K562 (cell line): ENCODE measurements around the gene ANTXRL. TPM values are rescaled to one million over a fixed set of nuclear protein-coding genes. Genes with fewer than 3 reads are reported as not detected.

Source experiments
- ATAC-seq: fragments of 200-7000 bp; cut with Tn5 transposase; 3 replicates; pipeline ENCODE4 v1.9.1; 2020; ENCODE audit warnings: moderate library complexity
- BruUV-seq: library from RNA; stranded (reverse); fragments of 400-500 nt; replicated peaks from 2 replicates; lab custom pipeline; 2021; lab: Mats Ljungman, UMichigan
- CTCF ChIA-PET: fragments of 300-600 bp; formaldehyde crosslinking; extraction: SDS; loops from one replicate; lab custom pipeline; 2021; ENCODE audit warnings: low intra/inter-chr PET ratio; lab: Yijun Ruan, JAX
- POLR2A ChIA-PET: fragments of 300-600, 350-650 bp; sonication (Branson Sonifier 250); formaldehyde crosslinking; extraction: SDS; loops from one replicate; lab custom pipeline; 2021; ENCODE audit warnings: antibody characterized with exemption, inconsistent platforms; lab: Yijun Ruan, JAX
- DNase-seq, 4 experiments: peaks; one replicate each; pipeline versions ENCODE4 v3.0.0 to v3.0.0-alpha.2; 2011 to 2018; ENCODE audit warnings: low spot score in 3 of 4, mixed read lengths in 3 of 4; ENCODE audit errors: extremely low read depth in 1 of 4
- FAIRE-seq: peaks from 2 replicates; lab custom pipeline; 2011; peaks lifted over from hg19 to GRCh38; lab: Jason Lieb, UNC
- H2AFZ ChIP-seq: 2 replicates; pipeline ENCODE4 v1.6.0; 2011; ENCODE audit warnings: low read depth, low read length, control low read depth, inconsistent platforms
- H3K27ac ChIP-seq: fragments of 200-600 bp; 3 replicates; pipeline ENCODE4 v1.8.0; 2011; ENCODE audit warnings: low read depth, mild to moderate bottlenecking, control low read depth, inconsistent platforms, low read length, moderate library complexity, mixed read lengths; ENCODE audit errors: extremely low read depth
- H3K27me3 ChIP-seq, 2 experiments: fragments of 300-600 bp in 1 of 2; 2 replicates in 1 of 2; 3 replicates in 1 of 2; pipeline versions ENCODE4 v1.6.0 to v1.8.0; 2011; ENCODE audit warnings: inconsistent platforms in 2 of 2, low read length in 2 of 2, mild to moderate bottlenecking in 1 of 2, mixed read lengths in 1 of 2, moderate library complexity in 1 of 2; ENCODE audit not compliant: control insufficient read depth in 2 of 2, insufficient read depth in 2 of 2
- H3K36me3 ChIP-seq: fragments of 300-600 bp; 3 replicates; pipeline ENCODE4 v1.8.0; 2011; ENCODE audit warnings: mild to moderate bottlenecking, low read length, inconsistent platforms; ENCODE audit not compliant: control insufficient read depth, insufficient read depth
- H3K4me1 ChIP-seq, 2 experiments: fragments of 200-600 bp in 1 of 2; replicated peaks in 1 of 2; 2 replicates in 1 of 2; 3 replicates in 1 of 2; pipeline versions ENCODE4 v1.5.1 to v1.8.0; 2011; ENCODE audit warnings: inconsistent platforms in 2 of 2, low read length in 2 of 2, mild to moderate bottlenecking in 1 of 2, mixed read lengths in 1 of 2, moderate library complexity in 1 of 2; ENCODE audit not compliant: control insufficient read depth in 2 of 2, insufficient read depth in 2 of 2
- H3K4me2 ChIP-seq: 2 replicates; pipeline ENCODE4 v1.6.1; 2011; ENCODE audit warnings: low read length, control low read depth, inconsistent platforms, mixed read lengths; ENCODE audit not compliant: insufficient read depth
- H3K4me3 ChIP-seq: fragments of 200-600 bp; sonication (generic), shearing (Covaris generic); 2 replicates; pipeline ENCODE4 v1.5.1; 2016; ENCODE audit warnings: control low read depth, inconsistent platforms
- H3K79me2 ChIP-seq: fragments of 200-600 bp; 3 replicates; pipeline ENCODE4 v1.8.0; 2011; ENCODE audit warnings: low read length, inconsistent platforms; ENCODE audit not compliant: control insufficient read depth, insufficient read depth
- H3K9ac ChIP-seq, 2 experiments: 2 replicates each; pipeline versions ENCODE4 v1.6.0 to v1.6.1; 2011; ENCODE audit warnings: low read depth in 2 of 2, low read length in 2 of 2, control low read depth in 1 of 2, inconsistent platforms in 1 of 2, mild to moderate bottlenecking in 1 of 2, mixed read lengths in 1 of 2; ENCODE audit not compliant: insufficient read depth in 1 of 2
- H3K9me1 ChIP-seq: one replicate; pipeline ENCODE4 v1.6.0; 2011; ENCODE audit warnings: inconsistent platforms, mild to moderate bottlenecking, low read length, moderate library complexity; ENCODE audit not compliant: control insufficient read depth, insufficient read depth
- H3K9me3 ChIP-seq: replicated peaks from 2 replicates; pipeline ENCODE4 v1.5.1; 2011; ENCODE audit warnings: low read depth, low read length, inconsistent platforms; ENCODE audit not compliant: control insufficient read depth, insufficient read depth
- H4K20me1 ChIP-seq: replicated peaks from 2 replicates; pipeline ENCODE4 v1.6.1; 2011; ENCODE audit warnings: low read length, inconsistent platforms, mixed read lengths; ENCODE audit not compliant: control insufficient read depth, insufficient read depth
- ATF7 ChIP-seq: fragments of 450-650 bp; IDR thresholded peaks from 2 replicates; pipeline ENCODE4 v1.7.1; 2014; ENCODE audit warnings: mild to moderate bottlenecking, moderate library complexity
- CBFA2T3 ChIP-seq: fragments of 450-650 bp; IDR thresholded peaks from 2 replicates; pipeline ENCODE4 v1.6.1; 2017
- FOXK1 ChIP-seq: sonication (generic); formaldehyde crosslinking; IDR thresholded peaks from 2 replicates; pipeline ENCODE4 v1.8.0; 2022; ENCODE audit warnings: missing genetic modification reagents, mild to moderate bottlenecking, borderline replicate concordance
- MEF2A ChIP-seq: IDR thresholded peaks from 2 replicates; pipeline ENCODE4 v1.6.1; 2011; ENCODE audit warnings: low read depth, mild to moderate bottlenecking, low read length, moderate library complexity; ENCODE audit not compliant: control insufficient read depth
- PTTG1 ChIP-seq: fragments of 450-650 bp; IDR thresholded peaks from 2 replicates; pipeline ENCODE4 v1.6.1; 2016; ENCODE audit warnings: low read depth, mild to moderate bottlenecking, missing genetic modification characterization, missing compliant biosample characterization
- SUPT5H ChIP-seq: fragments of 450-650 bp; IDR thresholded peaks from 2 replicates; pipeline ENCODE4 v1.6.1; 2016
- ZNF121 ChIP-seq: sonication (generic); formaldehyde crosslinking; conservative IDR thresholded peaks from 2 replicates; pipeline ENCODE4 v1.8.0; 2022; ENCODE audit warnings: missing genetic modification reagents
- WGBS: fragments of 100-300 bp; shearing (Covaris generic); methylation state at CpG from one replicate; pipeline ENCODE4 v1.1.6; 2016; ENCODE audit warnings: low coverage, mixed read lengths; ENCODE audit not compliant: insufficient coverage; ENCODE audit errors: missing lambda C conversion rate; 5-methylcytosine and 5-hydroxymethylcytosine counted together
- in situ Hi-C: fragments of 300-500 bp; cut with MboI; formaldehyde crosslinking; loops from 4 replicates; pipeline ENCODE4 v1.15.0; 2018; ENCODE audit warnings: inconsistent platforms, mixed read lengths
- intact Hi-C: fragments of 100-400 bp; cut with micrococcal nuclease; formaldehyde crosslinking; loops from 2 replicates; pipeline ENCODE4 v1.14.2; 2022
- polyA plus RNA-seq, 8 experiments: library from polyadenylated mRNA; depleted of rRNA in 4 of 8; stranded (reverse) in 5 of 8; unstranded in 3 of 8; fragments of >200 nt; fragmentation: Nextera tagmentation in 2 of 8; fragmentation: Illumina TruSeq in 1 of 8; extraction: Ambion mirVana in 2 of 8; extraction: Trizol in 1 of 8; gene quantifications; 2 replicates each; pipeline versions ENCODE4 v1.2.1 to v1.2.3, GENCODE V29; 2011 to 2014; ENCODE audit warnings: inconsistent platforms in 1 of 8, missing spikeins in 1 of 8
- total RNA-seq, 7 experiments: library from RNA; depleted of rRNA in 6 of 7; stranded (reverse); fragments of >200 nt in 6 of 7; fragmentation: Illumina TruSeq in 2 of 7; extraction: Trizol in 2 of 7; gene quantifications; 2 replicates each; pipeline versions ENCODE4 v1.2.1 to v1.2.3, GENCODE V29; 2011 to 2021; ENCODE audit warnings: low replicate concordance in 1 of 7
- TF ChIP-seq, protein P1 (sequence below), 2 experiments: IDR thresholded peaks; 2 replicates each; pipeline ENCODE4 v1.6.1; 2011; ENCODE audit warnings: borderline replicate concordance in 1 of 2, control low read depth in 1 of 2, low read depth in 1 of 2, low read length in 1 of 2, mild to moderate bottlenecking in 1 of 2, mixed read lengths in 1 of 2, moderate library complexity in 1 of 2; ENCODE audit not compliant: insufficient read depth in 1 of 2, insufficient read length in 1 of 2, poor library complexity in 1 of 2, severe bottlenecking in 1 of 2; ENCODE audit errors: extremely low read depth in 1 of 2
- TF ChIP-seq, protein P2 (sequence below): sonication (generic); formaldehyde crosslinking; IDR thresholded peaks from 2 replicates; pipeline ENCODE4 v1.8.1; 2023; ENCODE audit warnings: mild to moderate bottlenecking, missing genetic modification reagents
- TF ChIP-seq, protein P3 (sequence below): sonication (generic); formaldehyde crosslinking; IDR thresholded peaks from 2 replicates; pipeline ENCODE4 v1.4.0; 2020; ENCODE audit warnings: mild to moderate bottlenecking, missing genetic modification reagents
- TF ChIP-seq, protein P4 (sequence below), 2 experiments: fragments of 450-650 bp in 1 of 2; sonication (generic) in 1 of 2; formaldehyde crosslinking in 1 of 2; IDR thresholded peaks in 1 of 2; conservative IDR thresholded peaks in 1 of 2; 2 replicates each; pipeline versions ENCODE4 v1.6.1 to v1.8.1; 2016 to 2023; ENCODE audit warnings: mild to moderate bottlenecking in 2 of 2, moderate library complexity in 2 of 2, inconsistent platforms in 1 of 2, missing genetic modification reagents in 1 of 2
- TF ChIP-seq, protein P5 (sequence below): fragments of 450-650 bp; IDR thresholded peaks from 2 replicates; pipeline ENCODE4 v1.6.1; 2016; ENCODE audit warnings: low read depth, mild to moderate bottlenecking, moderate library complexity
- TF ChIP-seq, protein P6 (sequence below): fragments of 450-650 bp; conservative IDR thresholded peaks from 2 replicates; pipeline ENCODE4 v1.6.1; 2016; ENCODE audit warnings: missing genetic modification characterization, low read depth, mild to moderate bottlenecking, control low read depth, missing compliant biosample characterization

Gene ANTXRL
- total and polyA plus RNA-seq, 9 of the 15 experiments (the other 6 are each of a cell fraction or from before 2014, with no cell fraction given), result not detected

DNA sequence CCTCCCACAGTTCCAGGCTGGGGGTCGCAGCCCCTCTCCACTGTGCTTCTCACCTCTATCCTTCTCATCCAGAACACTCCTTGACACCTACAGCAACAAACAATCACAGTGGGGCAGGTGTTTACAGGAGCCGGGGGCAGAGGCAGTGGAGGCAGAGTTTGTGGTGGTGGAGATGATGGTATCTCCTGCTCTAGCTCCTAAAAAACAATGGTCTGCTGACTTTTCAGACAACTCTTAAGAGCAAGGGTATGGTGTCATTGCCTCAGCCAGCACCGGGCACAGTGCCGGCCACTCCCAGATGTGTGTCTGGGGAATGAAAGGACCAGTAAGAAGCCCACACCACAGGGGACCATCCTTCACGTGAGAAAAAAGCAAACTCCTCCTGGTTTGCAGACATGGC is 36.3 kb upstream of the ANTXRL start:
- in situ Hi-C loops, result no loop called here
- no TSS peak for BruUV-seq
- no peaks in the 10 kb centered on the region; the same call in 1 of the 2 replicates for H4K20me1 ChIP-seq
- peaks cover 2 to 5% of the 10 kb centered on the region in 2 experiments; a peak in 3 of 5 replicates for H3K4me1 ChIP-seq
- ATAC-seq (no peak), FAIRE-seq (no peak), DNase-seq (no peak)
- no peak overlapping the region for H3K27ac ChIP-seq
- no peak overlapping the region for H3K4me2 ChIP-seq
- no peak overlapping the region for H2AFZ ChIP-seq
- POLR2A ChIA-PET, result interaction anchor here (0.9 kb wide), 2 partner anchors 8 to 16 kb away, joined by 3 read pairs; no protein-coding TSS in a partner anchor
- H3K9ac ChIP-seq, result no peak overlapping the region
- no peaks in the 10 kb centered on the region for H3K9me1 ChIP-seq
- H3K27me3 ChIP-seq, result peaks cover 8 to 71% of the 10 kb centered on the region in 2 experiments
- no peaks in the 10 kb centered on the region for H3K36me3 ChIP-seq
- intact Hi-C loops, result no loop called here
- WGBS, result 4% methylated on average over 5 of the region's 5 CpGs
- CTCF ChIA-PET, result no interaction called here
- H3K9me3 ChIP-seq, result no peaks in the 10 kb centered on the region
- no peaks in the 10 kb centered on the region for H3K79me2 ChIP-seq
- no peak overlapping the region for H3K4me3 ChIP-seq
- TF ChIP-seq, protein P1, sequence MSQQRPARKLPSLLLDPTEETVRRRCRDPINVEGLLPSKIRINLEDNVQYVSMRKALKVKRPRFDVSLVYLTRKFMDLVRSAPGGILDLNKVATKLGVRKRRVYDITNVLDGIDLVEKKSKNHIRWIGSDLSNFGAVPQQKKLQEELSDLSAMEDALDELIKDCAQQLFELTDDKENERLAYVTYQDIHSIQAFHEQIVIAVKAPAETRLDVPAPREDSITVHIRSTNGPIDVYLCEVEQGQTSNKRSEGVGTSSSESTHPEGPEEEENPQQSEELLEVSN (IDR thresholded peaks at IDR 0.05; ENCODE audit: borderline replicate concordance in 1 of 2, extremely low read depth in 1 of 2, insufficient read depth in 1 of 2, insufficient read length in 1 of 2, low read depth in 1 of 2, low read length in 1 of 2, poor library complexity in 1 of 2, severe bottlenecking in 1 of 2), result no peak
- TF ChIP-seq FOXK1 (no peak), MEF2A (no peak), CBFA2T3 (no peak), ATF7 (peak; percentile 79; the same call in 1 of the 2 replicates), PTTG1 (tag) (no peak), SUPT5H (no peak), ZNF121 (CRISPR knock-in tag) (no peak)
- TF ChIP-seq, protein P2, sequence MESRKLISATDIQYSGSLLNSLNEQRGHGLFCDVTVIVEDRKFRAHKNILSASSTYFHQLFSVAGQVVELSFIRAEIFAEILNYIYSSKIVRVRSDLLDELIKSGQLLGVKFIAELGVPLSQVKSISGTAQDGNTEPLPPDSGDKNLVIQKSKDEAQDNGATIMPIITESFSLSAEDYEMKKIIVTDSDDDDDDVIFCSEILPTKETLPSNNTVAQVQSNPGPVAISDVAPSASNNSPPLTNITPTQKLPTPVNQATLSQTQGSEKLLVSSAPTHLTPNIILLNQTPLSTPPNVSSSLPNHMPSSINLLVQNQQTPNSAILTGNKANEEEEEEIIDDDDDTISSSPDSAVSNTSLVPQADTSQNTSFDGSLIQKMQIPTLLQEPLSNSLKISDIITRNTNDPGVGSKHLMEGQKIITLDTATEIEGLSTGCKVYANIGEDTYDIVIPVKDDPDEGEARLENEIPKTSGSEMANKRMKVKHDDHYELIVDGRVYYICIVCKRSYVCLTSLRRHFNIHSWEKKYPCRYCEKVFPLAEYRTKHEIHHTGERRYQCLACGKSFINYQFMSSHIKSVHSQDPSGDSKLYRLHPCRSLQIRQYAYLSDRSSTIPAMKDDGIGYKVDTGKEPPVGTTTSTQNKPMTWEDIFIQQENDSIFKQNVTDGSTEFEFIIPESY (CRISPR knock-in tag), result no peak
- TF ChIP-seq, protein P3, sequence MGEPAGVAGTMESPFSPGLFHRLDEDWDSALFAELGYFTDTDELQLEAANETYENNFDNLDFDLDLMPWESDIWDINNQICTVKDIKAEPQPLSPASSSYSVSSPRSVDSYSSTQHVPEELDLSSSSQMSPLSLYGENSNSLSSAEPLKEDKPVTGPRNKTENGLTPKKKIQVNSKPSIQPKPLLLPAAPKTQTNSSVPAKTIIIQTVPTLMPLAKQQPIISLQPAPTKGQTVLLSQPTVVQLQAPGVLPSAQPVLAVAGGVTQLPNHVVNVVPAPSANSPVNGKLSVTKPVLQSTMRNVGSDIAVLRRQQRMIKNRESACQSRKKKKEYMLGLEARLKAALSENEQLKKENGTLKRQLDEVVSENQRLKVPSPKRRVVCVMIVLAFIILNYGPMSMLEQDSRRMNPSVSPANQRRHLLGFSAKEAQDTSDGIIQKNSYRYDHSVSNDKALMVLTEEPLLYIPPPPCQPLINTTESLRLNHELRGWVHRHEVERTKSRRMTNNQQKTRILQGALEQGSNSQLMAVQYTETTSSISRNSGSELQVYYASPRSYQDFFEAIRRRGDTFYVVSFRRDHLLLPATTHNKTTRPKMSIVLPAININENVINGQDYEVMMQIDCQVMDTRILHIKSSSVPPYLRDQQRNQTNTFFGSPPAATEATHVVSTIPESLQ (CRISPR knock-in tag), result no peak
- TF ChIP-seq, protein P4, sequence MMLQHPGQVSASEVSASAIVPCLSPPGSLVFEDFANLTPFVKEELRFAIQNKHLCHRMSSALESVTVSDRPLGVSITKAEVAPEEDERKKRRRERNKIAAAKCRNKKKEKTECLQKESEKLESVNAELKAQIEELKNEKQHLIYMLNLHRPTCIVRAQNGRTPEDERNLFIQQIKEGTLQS (IDR thresholded peaks at IDR 0.05), result peak; percentile 35; the same call in 1 of the 2 replicates
- TF ChIP-seq, protein P4 (CRISPR knock-in tag; conservative IDR thresholded peaks at IDR 0.05), result no peak
- TF ChIP-seq, protein P5, sequence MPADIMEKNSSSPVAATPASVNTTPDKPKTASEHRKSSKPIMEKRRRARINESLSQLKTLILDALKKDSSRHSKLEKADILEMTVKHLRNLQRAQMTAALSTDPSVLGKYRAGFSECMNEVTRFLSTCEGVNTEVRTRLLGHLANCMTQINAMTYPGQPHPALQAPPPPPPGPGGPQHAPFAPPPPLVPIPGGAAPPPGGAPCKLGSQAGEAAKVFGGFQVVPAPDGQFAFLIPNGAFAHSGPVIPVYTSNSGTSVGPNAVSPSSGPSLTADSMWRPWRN, result no peak
- TF ChIP-seq, protein P6, sequence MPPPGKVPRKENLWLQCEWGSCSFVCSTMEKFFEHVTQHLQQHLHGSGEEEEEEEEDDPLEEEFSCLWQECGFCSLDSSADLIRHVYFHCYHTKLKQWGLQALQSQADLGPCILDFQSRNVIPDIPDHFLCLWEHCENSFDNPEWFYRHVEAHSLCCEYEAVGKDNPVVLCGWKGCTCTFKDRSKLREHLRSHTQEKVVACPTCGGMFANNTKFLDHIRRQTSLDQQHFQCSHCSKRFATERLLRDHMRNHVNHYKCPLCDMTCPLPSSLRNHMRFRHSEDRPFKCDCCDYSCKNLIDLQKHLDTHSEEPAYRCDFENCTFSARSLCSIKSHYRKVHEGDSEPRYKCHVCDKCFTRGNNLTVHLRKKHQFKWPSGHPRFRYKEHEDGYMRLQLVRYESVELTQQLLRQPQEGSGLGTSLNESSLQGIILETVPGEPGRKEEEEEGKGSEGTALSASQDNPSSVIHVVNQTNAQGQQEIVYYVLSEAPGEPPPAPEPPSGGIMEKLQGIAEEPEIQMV (tag), result no peak
